ENCODE results near the gene SH3YL1.

SH3YL1 gene

GRCh38 chr2:223971-224760 is 39.7 kb downstream of the SH3YL1 start:
- no peak for DNase-seq (ENCODE audit: low read depth, low spot score)

- DNase-seq (ENCODE audit: low read depth, low spot score), result no peak
Measured at GRCh38 chr2:223451-223850, 40.4 kb downstream of the SH3YL1 start.

GRCh38 chr2:216068-216467 is 47.8 kb downstream of the SH3YL1 start:
- no peak for DNase-seq (ENCODE audit: low read depth, low spot score)

GRCh38 chr2:213932-214693 is 49.7 kb downstream of the SH3YL1 start:
- no peak for DNase-seq (ENCODE audit: low read depth, low spot score)

GRCh38 chr2:211486-212184 is 52.2 kb downstream of the SH3YL1 start:
- DNase-seq (ENCODE audit: low read depth, low spot score), result no peak

- no peak for DNase-seq (ENCODE audit: low read depth, low spot score)
Measured at GRCh38 chr2:210660-211059, 53.2 kb downstream of the SH3YL1 start.

- DNase-seq (ENCODE audit: low read depth, low spot score), result no peak
Measured at GRCh38 chr2:209470-209869, 54.4 kb downstream of the SH3YL1 start.

GRCh38 chr2:208335-208734 is 55.5 kb downstream of the SH3YL1 start:
- DNase-seq (ENCODE audit: low read depth, low spot score), result no peak

GRCh38 chr2:203984-204383 is 59.8 kb downstream of the SH3YL1 start:
- no peak for DNase-seq (ENCODE audit: low read depth, low spot score)

- no peak for DNase-seq (ENCODE audit: low read depth, low spot score)
Measured at GRCh38 chr2:203401-203800, 60.4 kb downstream of the SH3YL1 start.

- DNase-seq (ENCODE audit: low read depth, low spot score), result no peak
Measured at GRCh38 chr2:202945-203344, 60.9 kb downstream of the SH3YL1 start.

GRCh38 chr2:201648-202433 is 62.0 kb downstream of the SH3YL1 start:
- no peak for DNase-seq (ENCODE audit: low read depth, low spot score)

- no peak for DNase-seq (ENCODE audit: low read depth, low spot score)
Measured at GRCh38 chr2:199041-199966, 64.5 kb downstream of the SH3YL1 start.

- no peak for DNase-seq (ENCODE audit: low read depth, low spot score)
Measured at GRCh38 chr2:196406-196805, 67.4 kb downstream of the SH3YL1 start.

GRCh38 chr2:195932-196331 is 67.9 kb downstream of the SH3YL1 start:
- DNase-seq (ENCODE audit: low read depth, low spot score), result no peak

- DNase-seq (ENCODE audit: low read depth, low spot score), result no peak
Measured at GRCh38 chr2:193141-193671, 70.6 kb downstream of the SH3YL1 start.

- no peak for DNase-seq (ENCODE audit: low read depth, low spot score)
Measured at GRCh38 chr2:191311-192190, 72.3 kb downstream of the SH3YL1 start.

GRCh38 chr2:187825-188224 is 76.0 kb downstream of the SH3YL1 start:
- DNase-seq (ENCODE audit: low read depth, low spot score), result no peak

- no peak for DNase-seq (ENCODE audit: low read depth, low spot score)
Measured at GRCh38 chr2:185221-185620, 78.6 kb downstream of the SH3YL1 start.

Data from iPS DF 19.7 (cell line).